HG03460 (cell line): ENCODE data around the gene C3orf52.
"Not testable (repeated sequence)": the region's sequence is repeated elsewhere in the genome, so short reads cannot be mapped to it uniquely, and the experiment has no call there.

Experiments
- ATAC-seq: cut with Tn5 transposase; IDR thresholded peaks from one replicate; pipeline ENCODE4 v1.9.1; 2021; ENCODE audit not compliant: unreplicated experiment

Gene C3orf52, protein sequence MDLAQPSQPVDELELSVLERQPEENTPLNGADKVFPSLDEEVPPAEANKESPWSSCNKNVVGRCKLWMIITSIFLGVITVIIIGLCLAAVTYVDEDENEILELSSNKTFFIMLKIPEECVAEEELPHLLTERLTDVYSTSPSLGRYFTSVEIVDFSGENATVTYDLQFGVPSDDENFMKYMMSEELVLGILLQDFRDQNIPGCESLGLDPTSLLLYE

DNA sequence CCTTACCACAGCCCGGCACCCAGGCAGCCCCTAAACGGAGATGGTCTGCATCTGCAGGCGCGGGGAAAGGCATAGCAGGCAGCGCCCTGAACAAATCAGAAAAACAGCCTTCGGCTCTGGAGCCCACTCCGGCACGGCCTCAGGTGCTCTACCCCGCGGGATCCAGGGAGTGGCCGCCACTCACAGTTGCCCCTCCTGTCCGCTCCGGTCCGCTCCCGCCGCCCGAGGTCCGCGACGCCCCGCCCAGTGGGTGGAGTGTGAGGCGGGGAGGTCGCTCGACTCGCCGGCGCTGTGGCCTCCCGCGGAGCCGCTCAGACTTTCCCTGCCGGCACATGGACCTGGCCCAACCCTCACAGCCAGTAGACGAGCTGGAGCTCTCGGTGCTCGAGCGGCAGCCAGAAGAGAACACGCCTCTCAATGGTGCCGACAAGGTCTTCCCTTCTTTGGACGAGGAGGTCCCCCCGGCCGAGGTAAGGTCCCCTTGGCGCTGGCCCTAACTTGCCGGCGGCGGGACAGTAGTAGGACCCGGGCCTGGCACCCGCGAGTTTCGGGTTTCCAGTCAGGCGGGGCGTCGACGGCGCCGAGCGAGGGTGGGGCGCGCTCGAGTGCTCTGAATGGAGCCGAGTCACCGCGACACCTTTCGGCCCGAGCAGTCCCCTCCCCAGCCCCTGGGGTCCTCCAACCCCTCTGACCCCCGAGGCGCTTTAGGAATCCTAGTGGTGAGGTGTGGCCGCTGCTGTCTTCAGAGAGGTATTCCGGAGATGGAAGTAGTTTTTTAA, at the start of gene C3orf52:
C3orf52 (plus strand) TSS at position 314 of the 779 bp plus-strand sequence; CDS start at position 333, 19 bp downstream.
- ATAC-seq = peak; percentile 78

DNA sequence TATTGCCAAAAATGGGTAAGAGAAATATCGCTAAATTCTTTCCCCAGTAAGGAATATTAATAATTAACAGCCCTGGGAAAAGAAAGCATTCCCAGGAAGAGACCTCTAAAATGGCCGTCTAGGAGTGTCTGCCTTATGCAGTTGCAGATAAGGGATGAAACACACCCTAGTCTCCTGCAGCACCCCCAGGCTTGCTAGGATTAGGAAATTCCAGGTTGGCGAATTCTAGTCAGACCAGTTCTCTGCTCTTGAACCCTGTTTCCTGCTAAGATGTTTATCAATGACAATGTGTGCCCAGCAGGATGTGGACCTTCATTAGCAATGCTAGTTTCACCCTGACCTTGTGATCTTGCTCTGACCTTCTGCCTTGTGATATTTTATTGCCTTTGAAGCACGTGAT, 49.0 kb upstream of the C3orf52 start:
- ATAC-seq = not testable (repeated sequence)

DNA sequence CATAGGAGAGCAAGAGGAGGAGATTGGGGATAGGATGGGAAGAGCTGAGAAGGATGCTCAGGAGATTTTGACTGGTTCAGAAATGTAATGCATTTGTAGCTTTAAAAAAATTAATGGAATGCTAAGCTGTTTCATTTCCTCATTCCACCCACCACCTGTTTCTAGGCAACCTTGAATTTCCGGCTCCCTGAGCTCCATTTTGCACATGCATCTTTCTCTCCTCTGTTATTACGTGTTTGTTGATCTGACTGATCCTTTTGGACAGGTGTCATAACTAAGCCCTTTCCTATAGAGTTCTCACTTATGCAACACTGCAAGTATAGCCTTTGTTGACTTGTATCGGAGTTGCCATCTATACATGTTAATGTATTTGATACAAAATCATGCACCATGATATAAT, 47.3 kb upstream of the C3orf52 start:
- ATAC-seq = no peak

DNA sequence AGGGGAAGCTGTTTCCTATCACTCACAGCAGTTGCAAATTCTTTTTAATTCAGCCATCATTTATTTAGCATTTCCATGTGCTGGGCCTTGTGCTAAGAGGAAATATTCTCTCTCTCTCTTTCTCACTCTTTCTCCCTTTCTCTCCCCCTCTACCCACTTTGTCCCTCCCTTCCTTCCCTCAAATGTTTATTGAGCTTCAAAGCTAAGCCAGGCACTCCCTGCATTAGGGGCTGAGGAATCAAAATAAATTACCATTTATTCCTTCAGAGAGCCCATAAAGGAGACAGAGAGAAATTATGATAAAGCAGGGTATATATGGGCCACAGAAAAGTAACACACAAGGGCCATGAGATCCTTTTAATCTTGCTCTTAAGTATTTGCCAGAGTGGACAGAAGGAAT, 44.9 kb upstream of the C3orf52 start:
- ATAC-seq = no peak

DNA sequence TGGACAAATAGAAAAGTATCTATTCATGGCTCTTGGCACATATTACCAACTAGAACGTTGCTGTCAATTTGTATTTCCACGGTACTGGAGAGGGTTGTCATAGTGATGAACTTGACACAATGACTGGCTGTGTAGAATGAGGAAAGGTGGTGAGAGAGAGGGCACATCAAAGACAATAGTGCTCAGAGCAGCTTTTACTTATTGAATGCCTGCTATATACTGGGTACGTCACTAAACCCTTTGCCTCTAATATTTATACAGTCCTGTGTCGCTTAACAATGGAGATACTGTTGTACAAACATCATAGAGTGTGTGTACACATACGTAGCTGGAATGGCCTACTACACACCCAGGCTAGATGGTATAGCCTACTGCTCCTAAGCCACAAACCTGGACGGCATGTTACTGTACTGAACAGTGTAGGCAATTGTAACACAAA, 43.3 kb upstream of the C3orf52 start:
- ATAC-seq = no peak

DNA sequence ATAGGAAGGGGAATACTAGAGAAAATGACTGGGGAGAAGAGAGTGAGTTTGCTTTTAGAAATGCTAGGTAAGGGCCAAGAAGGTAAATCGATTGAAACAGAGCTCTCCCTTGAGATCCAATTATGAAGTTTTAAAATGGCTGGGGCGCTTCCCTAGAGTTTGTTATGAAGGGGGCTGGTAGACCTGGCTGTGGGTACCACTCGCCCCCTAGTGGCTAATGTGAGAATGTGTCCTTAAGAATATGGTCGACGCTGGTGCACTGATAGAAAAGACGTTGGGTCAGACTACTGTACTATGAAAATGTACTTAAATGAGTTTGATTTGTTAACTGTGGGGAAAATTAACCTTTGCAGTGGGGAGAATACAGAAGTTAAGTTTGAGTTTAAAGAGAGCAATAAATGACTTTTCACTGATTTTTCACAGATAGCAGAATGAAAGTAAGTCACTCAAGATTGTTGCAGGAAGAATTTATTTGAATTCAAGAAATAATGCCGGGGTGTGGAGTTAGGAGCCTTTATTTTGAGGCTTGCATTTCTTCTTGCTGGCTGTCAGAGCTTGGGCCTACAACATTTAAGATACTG, 42.5 kb upstream of the C3orf52 start:
- peak; percentile 94 for ATAC-seq

DNA sequence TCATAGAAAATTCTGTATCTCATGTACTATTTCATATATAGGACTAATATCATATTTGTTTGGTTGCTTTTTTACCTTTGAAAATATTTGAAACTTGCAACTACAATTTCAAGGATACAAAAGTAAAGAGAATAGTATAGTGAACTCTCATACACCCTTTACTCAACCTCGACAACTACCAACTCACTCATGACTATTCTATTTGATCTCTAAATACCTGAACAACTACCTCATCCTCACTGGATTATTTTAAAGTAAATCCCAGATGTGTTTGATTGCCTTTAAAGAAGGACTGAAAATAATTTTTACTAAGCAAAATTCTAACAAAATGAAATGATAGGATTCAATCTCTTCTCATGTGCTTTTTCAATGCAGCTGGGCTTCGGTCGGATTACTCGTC, 39.6 kb upstream of the C3orf52 start:
- ATAC-seq = no peak

DNA sequence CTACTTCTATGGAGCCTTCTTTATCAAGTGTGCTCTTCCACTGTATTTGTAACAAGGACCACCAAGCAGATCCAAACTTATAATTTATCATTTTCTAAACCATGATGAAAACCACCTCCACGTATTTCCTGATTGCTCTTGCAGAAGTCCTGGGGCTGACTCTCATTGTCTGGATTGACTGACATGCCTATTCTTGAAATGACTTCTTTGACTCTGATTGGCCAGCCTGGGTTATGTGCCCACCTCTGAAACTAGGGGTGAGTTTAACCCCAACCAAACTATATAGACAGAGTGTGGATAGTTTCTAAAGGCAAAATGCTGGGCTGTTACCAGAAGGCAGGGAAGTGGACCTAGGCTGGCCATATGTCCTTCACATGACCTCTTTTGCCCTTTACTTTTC, 38.9 kb upstream of the C3orf52 start:
- no peak for ATAC-seq

DNA sequence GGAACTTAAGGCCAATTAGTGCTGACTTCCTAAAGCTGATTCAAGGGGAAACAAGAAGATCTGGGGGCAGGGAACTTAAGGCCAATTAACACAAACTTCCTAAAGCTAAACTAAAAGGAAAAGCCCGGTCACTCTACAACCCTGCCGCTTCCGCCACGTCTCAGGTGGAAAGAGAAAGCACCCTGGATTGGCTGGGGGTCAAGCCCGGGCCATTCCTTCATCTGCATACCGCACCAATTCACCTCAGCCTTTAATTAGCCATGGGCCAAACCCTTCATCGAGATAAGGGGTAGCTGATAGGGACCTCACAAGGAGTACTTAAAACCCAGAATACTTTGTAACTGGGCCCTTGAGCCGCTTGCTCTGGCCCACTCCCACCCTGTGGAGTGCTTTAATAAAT, 37.3 kb upstream of the C3orf52 start:
- ATAC-seq = no peak

DNA sequence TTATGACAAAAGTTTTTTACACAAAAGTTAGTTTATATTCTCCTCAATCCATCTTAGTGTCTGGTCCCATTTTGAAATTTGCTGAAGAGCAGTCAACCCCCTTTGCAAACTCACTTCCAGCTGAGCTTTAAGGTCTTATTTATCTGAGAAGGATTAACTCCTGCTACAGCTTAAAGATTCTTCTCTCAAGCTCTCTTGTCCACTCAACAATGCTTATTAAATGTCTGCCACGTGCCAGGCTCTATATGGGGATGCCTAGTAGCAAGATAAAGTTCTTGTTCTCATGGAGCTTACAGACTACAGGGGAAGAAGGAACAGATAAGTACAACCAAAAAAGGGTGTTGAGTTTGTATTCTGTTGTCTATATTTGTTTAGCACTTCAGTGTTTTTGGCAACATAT, 33.0 kb upstream of the C3orf52 start:
- ATAC-seq = no peak

DNA sequence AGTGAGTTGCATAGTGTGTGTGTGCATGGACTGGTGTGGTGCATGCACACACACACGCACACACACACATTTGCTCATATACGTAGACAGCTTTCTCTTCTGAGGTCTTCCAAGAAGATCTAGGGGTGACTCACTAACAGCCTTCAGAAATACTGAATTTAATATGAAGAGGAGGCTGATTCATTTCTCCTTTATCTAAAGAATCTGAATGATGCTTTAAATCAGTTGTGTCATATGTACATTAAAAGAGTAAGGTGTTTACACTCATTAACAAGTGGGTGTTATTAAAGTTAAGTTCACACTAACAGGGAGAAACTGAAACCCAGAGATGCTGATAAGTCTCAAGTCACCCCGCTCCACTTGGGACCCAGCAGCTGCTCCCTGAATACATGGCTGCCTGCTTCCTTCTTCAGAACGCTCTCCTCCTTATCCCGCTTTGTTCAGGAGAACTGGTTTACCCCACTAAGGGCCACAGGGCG, 29.7 kb upstream of the C3orf52 start:
- no peak for ATAC-seq

DNA sequence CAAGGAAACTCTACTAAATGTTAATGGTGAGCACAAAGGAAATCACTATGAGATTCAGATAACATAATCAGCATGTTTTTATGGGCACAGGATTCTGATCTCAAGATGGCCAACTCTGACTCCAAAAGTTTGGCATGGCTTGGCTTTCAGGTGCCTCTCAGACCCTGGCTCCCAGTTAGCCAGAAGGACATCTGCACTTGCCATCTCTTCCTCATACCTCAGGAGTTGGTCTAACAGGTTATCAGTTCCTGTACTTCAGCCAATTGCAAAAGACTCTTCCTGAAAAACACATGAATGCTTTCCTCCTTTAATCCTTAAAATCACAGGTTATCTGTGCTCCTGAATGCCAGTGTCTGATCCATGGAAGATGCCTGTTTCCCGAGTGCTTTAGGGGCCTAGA, 26.7 kb upstream of the C3orf52 start:
- ATAC-seq = no peak

DNA sequence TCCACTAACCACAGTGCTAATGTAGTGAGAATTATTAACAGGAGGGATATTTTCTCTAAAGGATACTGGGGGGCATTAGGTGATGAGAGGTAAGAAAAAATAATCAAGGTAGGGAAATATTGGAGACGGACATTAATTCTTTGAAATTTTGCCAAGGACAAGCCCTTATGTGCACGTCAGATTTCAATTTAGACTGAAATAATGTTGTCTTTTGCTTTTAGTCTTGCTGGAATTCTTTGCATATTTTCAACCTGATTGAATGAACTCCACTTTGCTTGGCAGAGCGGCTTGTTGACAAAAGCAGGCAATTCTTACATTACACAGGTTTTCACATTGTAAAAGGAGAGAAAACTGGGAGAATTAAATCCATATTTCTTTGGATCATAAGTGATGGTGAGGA, 25.0 kb upstream of the C3orf52 start:
- no peak for ATAC-seq

DNA sequence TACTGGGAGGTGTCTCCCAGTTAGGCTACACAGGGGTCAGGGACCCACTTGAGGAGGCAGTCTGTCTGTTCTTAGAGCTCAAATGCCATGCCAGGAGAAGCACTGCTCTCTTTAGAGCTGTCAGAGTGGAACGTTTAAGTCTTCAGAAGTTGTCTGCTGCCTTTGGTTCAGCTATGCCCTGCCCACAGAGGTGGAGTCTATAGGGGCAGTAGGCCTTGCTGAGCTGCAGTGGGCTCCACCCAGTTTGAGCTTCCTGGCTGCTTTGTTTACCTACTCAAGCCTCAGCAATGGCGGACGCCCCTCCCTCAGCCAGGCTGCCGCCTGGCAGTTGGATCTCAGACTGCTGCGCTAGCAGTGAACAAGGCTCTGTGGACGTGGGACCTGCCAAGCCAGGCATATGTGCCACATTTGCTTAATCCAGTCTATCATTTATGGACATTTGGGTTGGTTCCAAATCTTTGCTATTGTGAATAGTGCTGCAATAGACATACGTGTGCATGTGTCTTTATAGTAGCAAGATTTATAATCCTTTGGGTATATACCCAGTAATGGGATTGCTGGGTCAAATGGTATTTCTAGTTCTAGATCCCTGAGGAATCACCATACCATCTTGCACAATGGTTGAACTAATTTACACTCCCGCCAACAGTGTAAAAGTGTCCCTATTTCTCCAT, 13.7 kb upstream of the C3orf52 start:
- not testable (repeated sequence) for ATAC-seq

DNA sequence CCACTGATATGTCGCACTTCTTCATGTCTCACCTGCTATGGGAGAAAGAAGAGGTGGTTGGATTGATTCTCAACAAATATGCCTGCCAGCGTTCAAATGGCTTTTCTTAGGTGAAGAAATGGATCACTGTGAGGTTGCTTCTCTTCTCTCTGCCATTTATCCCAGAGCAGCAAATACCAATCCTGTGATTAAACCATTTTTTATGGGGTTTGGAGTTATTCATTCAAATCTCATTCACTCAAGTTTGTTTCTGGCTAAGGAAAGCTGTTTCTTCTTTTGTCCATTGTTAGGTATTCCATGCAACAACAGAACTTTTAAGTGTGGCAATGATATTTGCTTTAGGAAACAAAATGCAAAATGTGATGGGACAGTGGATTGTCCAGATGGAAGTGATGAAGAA, 12.2 kb upstream of the C3orf52 start:
- ATAC-seq = no peak

DNA sequence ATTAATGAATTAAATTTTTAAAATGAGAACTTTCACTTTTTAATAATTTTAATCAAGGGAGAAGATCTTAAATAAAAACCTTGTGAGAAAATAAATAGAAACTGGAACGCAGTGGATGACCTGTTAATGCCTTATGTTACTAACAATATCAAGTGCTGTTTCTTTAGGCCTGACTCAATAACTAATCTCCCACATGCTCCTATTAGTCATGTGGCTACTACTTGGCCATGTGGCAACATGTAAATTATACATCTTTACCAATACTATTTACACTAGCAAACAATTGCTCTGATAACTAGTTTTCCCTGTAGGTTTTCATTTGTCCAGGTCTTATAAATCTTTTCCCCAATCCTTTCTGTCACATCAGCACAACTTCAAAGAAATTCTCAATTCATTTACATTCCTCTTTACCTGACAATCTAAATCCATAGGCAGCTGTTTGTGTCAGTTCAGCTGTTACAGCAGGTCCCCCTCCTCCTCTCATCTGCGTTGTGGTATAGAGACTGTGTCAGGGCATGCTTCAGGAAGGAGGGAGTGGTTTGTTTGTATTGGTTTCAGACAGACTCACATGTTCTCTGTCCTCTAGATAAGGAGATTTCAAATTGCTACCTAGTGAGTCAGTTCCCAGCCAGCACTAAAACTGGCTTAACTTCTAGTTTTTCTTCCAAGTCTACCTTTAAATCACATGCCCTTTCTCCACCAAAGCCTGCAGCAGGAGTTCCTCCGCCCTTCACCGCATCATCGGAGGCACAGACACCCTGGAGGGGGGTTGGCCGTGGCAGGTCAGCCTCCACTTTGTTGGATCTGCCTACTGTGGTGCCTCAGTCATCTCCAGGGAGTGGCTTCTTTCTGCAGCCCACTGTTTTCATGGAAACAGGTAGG, 11.3 kb upstream of the C3orf52 start:
- ATAC-seq = no peak

DNA sequence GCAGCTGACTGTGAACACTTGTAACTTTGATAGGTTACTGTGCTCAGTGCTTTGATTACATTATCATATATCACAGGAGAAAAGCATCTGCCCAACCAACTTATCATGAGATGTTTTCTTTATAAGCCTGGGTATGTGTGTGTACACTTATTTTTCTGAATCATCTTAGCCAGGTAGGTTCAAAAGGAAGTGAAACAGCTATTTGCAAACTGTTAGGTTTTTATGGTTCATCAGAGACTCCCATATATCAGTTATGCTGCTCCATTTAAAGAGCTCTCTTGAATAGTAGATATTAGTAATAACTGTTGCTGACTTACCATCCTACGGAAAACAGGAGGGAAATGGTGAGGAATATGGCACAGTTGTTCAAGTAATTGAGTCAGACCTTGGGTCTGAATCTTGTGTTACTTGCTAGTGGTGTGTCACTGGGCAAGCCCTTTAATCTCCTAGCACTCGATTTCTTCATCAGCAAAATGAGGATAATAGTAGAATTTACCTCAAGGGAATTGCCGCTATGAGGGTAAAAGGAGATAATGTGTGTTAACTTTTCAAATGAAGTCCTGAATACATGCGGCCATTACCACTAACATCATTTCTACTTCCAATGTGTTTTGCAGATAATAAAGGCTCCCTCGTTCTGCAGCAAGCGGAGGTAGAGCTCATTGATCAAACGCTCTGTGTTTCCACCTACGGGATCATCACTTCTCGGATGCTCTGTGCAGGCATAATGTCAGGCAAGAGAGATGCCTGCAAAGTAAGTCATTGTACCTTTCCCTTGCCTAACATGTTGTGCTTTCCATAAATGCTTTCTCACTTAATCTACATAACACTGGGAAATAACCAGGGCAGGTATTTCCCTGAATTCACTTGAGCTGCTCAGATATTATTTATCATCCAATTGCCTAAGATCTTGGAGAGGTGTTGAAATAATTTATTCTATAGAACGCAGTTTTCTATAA, 7.8 kb upstream of the C3orf52 start:
- no peak for ATAC-seq

DNA sequence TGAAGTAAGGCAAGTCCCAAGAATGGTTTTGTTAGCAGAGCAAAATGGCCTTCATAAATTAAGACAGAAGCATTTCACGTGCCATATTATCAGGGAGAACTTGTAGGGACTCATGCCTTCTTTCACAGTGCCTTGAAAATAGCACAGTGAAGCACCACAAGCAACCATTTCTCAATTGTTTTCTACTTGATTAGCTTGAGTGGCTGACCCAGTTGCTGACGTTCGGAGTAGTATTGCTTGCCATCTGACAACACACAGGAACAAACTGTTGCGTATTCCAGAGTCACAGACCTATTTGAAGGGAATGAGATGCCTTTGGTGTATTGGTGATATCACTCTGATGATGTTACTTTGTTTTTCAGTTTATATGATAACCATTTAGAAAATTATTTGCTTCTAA, 3.0 kb upstream of the C3orf52 start:
- no peak for ATAC-seq

DNA sequence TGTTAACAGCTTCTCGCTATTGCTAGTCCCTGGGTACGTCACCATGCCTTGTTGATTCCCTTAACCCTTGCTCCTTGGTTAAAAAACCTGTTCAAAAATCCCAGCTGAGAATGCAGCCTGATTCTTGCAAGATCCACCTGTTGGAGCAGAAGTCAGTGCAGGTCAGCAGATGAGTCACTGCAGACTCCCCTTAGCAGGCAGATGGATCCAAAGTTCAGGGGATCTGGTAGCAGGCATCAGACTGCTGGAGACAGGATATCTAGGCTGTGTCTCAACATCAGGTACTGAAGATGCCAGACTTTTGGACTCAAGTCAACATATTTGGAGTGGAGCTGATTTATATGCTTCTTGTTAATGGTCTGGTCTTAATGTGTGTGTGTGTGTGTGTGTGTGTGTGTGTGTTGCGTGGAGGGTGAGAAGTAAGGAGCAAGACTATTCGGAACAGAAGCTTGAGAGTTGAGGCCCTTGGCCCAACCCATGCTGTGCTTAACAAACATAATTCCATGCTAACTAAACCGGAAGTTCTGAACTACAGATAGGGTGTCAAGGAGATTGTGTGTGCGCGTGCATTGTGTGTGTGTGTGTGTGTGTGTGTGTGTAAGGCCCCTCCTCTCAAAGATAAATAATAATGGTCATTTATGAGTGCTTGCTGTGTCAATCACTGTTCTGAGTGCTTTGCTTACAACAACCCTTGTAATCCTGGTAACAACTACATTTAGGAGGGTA, 1.0 kb upstream of the C3orf52 start:
- no peak for ATAC-seq
